Activated T-helper 9 cell treated with anti-CD3 and anti-CD28 coated beads, Interleukin-2, amount 50 U/mL, for 16 hours (primary cell): ENCODE results near the gene SCYGR4.

Experiments
- DNase-seq: peaks from one replicate; pipeline ENCODE4 v3.0.0-alpha.2; 2020; ENCODE audit warnings: low read depth

The SCYGR4 gene

DNA sequence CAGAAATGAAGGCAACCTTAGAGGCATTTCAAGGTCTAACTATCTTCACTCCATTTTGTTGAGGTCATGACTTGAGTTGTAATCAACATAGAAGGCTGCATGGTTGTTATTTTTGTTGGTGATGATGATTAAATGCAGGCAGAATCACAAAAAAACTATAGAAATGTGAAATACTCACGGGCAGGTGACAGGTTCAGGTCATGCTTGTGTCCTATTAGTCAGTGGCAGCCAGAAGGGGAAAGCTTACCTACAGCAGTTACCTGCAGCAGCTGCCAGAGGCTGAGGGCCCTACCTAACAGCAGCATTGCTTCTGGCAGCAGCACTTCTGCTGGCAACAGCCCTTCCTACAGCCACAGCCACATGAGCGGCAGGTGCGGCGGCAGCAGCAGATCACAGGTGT, 3.1 kb upstream of the SCYGR4 start:
- DNase-seq = no peak

DNA sequence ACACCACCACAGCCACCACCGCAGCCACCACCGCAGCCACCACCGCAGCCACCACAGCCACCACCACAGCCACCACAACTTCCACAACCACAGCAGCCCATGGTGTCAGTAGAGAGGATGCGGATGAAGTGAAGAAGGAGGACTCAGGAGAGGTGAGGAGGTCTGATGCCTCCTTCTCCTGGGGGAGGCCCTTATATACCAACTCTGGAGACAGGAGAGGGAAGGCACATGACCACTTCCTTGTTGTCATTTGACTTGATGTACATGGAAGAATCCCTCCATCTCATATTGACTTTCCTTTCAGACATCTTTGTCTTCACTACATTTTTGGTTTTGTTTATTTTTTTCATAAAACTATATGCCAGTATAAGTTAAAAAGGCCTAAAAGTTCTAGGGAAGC, 2.6 kb upstream of the SCYGR4 start, which contains the start of gene SCYGR3:
Gene SCYGR3, minus strand, starts transcription at position 101 of the 400 bp plus-strand sequence. Its CDS starts 0 bp downstream, at position 101.
- no peak for DNase-seq

DNA sequence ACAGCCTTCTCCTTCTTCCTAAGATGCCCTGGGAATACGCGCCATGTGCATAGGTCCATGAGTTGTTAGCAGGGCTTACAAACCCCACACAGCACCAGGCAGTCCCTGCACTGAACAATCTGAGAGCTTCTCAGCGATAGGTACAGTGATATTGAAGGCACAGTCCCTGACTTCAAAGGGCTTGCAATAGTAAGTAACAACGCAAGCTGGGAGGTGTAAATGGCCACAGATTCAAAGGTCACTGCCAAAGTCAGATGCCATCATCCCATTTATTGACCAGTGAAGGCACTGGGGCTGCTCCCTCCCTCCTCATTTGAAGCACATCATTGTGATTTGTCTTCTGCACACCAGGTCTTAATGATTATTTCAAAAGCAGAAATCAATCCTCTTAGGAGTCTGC, 2.1 kb upstream of the SCYGR4 start:
- DNase-seq = no peak

- DNase-seq = no peak
These were observed 1.4 kb upstream of the SCYGR4 start for GRCh38 chr2:227615906-227616305.

DNA sequence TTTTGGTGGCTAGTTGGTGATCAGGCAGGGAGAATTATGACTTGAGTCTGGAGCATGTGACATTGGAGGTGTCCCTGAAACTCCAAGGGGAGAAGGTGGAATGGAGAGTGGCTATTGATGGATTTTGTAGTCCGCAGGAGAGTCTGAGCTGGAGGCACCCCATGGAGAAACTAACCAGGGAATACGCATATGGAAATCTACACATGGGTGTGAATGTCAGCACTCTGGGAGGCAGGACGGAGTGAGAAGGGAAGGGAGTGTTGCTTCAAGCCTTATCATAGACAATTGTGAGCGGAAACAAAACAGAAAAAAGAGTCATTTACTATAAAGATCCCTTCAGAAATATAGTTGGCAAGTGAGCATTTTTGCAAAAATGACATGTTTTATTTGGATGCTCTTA, 667 bp upstream of the SCYGR4 start:
- DNase-seq = no peak

GRCh38 chr2:227623226-227623625, 5.9 kb downstream of the SCYGR4 start:
- DNase-seq = no peak

DNA sequence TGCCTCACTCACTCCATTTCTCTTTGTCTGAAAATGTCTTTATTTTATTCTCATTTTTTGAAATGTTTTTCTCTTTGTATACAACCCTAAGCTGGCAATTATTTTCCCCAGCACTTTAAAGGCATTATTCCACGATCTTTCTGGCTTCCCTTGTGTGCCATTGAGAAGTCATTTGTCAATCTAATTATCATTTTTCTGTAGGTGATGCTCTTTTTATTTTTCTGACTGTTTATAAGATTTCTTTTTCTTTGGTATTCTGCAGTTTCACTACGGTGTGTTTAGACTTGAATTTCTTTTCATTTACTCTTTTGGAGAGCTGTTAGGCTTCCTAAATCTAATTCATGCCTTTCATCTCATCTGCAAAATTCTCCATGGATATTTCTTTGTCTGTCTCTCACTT, 8.1 kb downstream of the SCYGR4 start:
- no peak for DNase-seq

DNA sequence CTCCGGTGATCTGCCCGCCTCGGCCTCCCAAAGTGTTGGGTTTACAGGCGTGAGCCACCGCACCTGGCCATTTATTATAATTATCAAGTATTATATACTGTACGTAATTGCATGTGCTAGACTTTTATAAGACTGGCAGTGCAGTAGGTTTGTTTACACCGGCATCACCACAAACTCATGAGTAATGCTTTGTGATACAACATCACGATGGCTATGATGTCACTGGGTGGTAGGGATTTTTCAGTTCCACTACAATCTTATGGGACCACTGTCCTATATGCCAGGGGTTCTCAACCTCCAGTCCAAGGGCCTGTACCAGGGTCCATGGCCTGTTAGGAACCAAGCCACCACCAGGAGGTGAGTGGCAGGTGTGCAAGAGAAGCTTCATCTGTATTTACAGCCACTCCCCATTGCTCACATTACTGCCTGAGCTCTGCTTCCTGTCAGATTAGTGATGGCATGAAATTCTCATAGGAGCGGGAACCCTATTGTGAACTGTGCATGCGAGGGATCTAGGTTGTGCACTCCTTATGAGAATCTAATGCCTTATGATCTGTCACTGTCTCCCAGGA, 9.4 kb downstream of the SCYGR4 start:
- DNase-seq = no peak

DNA sequence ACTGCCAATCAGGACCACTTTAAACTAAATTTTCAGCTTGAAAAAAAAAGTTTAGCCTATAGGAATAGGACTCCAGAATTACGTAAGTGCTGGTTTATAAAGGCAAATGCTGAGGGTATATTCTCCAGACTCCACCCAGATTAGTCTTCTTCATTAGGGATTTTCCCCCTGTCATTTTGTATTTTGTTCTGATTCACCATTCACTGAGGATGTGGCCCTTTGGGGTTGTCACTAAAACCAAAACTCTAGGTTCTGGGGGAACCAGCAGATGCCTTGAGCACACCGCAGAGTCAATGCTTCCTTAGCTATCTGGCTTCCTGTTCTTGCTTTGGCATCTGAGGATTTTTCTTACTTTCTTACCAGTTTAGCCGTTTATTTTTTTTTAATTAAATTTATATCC, 10.5 kb downstream of the SCYGR4 start:
- DNase-seq = no peak

GRCh38 chr2:227629435-227629834, 12.1 kb downstream of the SCYGR4 start:
- no peak for DNase-seq

DNA sequence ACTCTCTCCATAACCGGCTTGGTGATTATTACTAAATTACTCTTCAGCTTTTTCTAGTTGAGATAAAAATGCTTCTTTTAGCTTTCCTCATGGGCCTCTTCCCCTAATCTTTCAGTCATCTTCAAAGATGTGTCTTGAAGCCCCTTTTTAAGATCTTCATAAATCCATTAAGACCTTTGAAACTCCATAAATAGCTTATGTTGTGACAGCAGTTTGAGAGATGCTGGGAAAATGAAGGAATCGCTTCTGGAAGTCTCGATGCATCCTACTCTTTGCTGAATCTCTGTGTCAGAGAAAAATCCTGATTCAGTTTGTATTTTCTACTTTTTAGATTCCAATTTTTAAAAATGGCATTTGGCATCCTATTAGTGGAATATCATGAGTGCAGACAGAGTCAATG, 13.0 kb downstream of the SCYGR4 start:
- no peak for DNase-seq

DNA sequence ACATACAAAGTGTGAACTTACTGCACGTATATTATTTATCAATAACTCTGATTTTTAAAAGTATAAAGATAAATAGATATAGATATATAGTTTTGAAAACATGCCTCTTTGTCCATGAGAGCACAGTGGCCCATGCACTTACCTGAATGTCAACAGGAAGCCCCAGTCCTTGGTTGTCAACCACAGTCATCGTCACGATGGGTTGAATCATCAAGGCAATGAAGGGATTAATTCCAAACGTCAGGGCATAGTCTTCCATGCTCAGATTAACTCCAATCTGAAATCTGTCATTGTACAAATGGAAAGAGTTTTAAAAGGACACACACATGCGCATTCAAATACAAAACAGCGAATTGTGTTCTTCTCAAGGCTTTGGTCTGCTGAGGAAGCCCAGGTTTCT, 15.5 kb downstream of the SCYGR4 start:
- no peak for DNase-seq

DNA sequence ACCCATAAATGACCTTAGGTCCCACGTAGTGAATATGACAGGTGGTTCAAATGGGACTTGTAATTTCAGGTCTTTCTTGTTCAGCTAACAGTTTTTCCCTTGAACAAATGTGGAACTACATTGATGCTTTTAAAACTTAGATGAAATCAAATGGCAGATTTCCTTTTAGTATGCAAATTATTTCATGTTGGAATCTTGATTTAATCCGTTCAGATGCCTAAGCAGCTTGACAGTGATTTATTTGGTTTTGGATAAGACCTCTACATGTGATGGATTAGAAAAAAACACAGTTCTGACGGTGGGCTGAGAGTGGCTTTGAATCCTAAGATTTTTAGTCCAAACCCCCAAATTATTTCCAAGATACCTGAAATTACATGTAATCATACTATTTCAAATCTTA, 16.9 kb downstream of the SCYGR4 start:
- DNase-seq = no peak

DNA sequence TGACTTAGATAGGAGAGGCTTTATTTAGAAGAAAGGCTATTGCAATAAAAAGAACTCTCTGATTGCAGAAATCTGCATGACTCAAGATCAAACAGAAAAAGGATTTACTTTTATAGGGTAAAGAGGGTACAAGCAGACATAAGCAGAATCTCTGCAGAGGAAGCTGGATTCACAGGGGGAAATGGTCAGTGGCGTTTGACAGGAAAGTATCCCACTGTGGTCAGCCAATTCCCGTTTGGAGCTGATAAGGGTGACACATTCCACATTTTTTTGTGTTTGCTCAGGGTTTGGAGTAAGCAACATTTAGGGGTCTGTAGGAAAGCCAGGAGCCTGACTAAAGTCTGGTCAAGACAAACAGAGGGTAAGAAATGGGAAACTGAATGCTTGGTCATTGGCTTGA, 25.4 kb downstream of the SCYGR4 start:
- no peak for DNase-seq

DNA sequence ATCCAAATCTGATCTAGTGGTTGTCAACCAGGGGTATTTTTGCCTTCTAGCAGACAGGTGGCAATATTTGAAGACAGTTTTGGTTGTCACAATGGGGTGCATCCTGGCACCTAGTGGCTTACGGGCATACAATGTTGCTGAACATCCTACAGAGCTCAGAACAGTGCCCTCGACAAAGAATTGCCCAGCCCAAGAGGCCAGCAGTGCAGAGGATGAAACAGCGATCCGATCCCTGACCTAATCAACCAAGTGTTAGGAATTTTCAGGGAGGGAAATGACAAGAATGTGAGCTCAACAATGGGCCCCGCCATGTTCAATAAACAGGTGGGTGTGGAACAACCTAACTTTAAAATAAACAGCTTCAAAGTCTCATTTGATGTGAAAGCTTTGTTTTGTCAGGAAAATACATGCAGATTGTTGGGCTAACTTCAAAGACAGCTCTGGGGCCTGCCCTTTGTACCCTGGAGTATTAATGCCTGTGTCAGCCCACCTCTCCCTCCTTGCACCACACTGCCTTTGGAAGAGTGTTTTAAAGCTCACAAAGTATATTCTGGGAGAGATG, 26.8 kb downstream of the SCYGR4 start:
- DNase-seq = no peak

DNA sequence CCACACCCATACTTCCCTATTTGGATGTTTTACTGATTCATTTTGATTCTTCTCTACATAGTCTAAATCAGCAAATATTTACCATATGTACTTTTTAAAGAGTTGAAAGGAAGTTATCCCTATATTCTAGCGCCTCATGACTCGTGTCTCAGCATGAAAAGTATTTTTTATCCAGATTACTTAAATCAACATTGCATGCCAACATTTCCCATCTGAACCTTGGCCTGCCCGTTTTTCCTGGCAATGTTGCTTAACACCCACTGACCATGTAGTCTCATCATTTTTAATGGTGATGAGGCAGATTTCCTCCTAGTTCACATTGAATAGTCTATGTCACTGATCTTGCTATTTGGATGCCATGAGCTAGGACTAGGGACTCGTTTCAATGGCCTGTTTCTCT, 36.1 kb downstream of the SCYGR4 start:
- DNase-seq = no peak

DNA sequence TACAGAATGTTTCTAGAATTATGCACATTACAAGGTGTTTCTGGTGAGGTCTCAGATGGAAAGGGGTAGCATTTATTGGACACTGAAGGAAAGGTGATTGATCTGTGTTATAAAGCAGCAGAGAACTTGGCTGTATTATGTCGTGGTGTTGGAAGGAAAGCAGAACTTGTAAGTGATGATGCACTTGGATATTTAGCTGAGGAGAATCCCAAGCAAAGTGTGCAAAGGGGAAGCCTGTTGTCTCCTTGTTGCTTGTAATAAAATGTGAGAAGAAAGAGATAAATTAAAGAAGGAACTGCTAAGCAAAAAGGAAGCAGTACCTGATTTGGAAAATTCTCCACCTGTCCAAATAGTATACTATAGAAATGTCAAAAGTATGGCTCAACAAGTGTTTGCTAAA, 37.1 kb downstream of the SCYGR4 start:
- no peak for DNase-seq

DNA sequence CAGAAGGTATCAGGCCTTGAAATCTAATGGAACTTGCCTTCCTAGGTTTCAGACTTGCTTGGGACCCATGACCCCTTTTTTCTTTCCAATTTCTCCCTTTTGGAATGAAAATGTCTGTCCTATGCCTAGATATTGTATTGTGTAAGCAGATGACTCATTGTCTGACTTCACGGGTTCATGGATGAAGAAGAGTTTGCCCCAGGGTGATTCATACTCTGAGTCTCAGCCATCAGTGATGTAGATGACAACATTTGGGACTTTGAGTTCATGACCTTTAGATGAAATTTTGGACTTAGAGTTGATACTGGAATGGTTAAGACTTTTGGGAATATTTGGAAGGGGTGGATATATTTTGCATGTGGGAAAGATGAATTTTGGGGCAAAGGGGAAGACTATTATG, 38.2 kb downstream of the SCYGR4 start:
- DNase-seq = no peak

- no peak for DNase-seq
These were observed 40.0 kb downstream of the SCYGR4 start for GRCh38 chr2:227657199-227657845.

DNA sequence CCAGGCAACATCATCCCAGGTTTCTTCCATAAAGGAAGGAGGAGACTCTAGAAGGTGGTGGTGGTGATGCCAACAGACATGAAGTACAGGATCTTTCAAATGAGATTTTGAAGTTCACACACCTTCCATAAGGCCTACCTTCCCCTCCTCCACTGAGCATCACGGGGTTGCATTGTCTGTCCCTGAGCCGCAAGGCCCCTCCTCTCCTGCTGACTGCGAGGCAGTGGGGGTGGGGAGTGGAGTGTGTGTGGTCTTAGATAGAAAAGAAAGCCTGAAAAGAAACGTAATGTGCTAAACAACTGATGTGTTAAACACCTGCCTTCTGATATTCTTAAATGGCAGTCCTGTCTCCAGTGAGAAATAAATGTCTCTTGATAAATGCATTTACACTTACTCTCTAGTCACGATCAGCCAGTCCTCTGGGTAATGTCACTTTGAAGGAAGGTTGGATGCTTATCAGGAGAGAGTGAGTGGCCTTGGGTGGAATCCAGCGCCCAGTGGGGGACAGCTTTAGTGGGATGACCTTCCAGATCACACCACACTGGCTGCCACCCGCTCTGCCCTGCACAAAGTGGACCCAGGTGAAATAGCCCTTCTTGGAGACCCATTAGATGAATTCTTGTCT, 43.8 kb downstream of the SCYGR4 start:
- DNase-seq = no peak

- no peak for DNase-seq
These were observed 44.5 kb downstream of the SCYGR4 start for GRCh38 chr2:227661827-227662226.

DNA sequence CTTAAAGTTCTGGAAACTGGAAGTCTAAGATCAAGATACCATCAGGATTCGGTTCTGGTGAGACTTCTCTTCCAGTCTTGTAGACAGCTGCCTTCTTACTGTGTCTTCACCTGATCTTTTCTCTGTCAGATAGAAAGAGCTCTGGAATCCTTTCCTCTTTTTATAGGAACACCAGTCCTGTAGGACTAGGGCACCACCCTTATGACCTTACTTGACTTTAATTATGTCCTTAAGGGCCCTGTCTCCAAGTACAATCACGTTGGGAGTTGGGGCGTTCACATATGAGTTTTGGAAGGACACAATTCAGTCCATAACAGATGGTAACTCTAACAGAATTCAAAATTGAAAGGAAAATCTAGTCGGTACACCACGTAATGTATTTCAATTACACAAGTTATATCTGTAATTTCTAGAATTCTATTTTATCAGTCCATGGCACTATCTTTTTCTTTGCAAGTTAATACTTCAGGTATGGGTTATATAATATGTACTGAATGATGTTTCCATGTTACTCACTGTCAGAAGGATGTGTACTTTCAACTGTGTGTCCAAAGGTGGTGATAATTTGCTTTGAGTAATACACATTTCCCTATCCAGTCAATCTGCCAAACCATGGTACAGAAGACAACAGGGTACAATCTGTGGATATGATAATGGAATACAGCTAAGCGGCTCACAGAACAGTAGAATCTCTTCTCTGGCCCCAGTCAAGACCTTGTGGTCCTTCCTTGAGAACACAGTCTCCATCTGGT, 48.1 kb downstream of the SCYGR4 start:
- DNase-seq = no peak
